SU-DHL-6 (cell line): ENCODE measurements around the gene DSC2.

Source experiments
- H2AFZ ChIP-seq: fragments of 200-600 bp; sonication (generic); 2 replicates; pipeline ENCODE4 v1.6.1; 2014; ENCODE audit warnings: low read depth, mild to moderate bottlenecking, moderate library complexity, mixed read lengths, antibody characterized with exemption, low read length; ENCODE audit not compliant: severe bottlenecking
- H3F3A ChIP-seq: fragments of 200-600 bp; shearing (Covaris generic); 2 replicates; pipeline ENCODE4 v1.6.0; 2016; ENCODE audit warnings: antibody characterized with exemption, mild to moderate bottlenecking; ENCODE audit not compliant: insufficient read depth
- H3K27ac ChIP-seq: fragments of 200-600 bp; sonication (generic); 2 replicates; pipeline ENCODE4 v1.5.1; 2016; ENCODE audit warnings: low read depth, mild to moderate bottlenecking, low read length, moderate library complexity, mixed read lengths
- H3K27me3 ChIP-seq: fragments of 200-600 bp; sonication (generic), shearing (Covaris generic); 2 replicates; pipeline ENCODE4 v1.6.0; 2014; ENCODE audit warnings: mild to moderate bottlenecking, low read length
- H3K36me3 ChIP-seq: fragments of 200-600 bp; sonication (generic); 2 replicates; pipeline ENCODE4 v1.6.1; 2014; ENCODE audit warnings: mild to moderate bottlenecking, low read length, mixed read lengths
- H3K4me2 ChIP-seq: fragments of 300-600, 200-600 bp; shearing (Covaris generic), sonication (generic); 2 replicates; pipeline ENCODE4 v1.6.0; 2014; ENCODE audit warnings: low read length, low read depth, mild to moderate bottlenecking; ENCODE audit not compliant: poor library complexity, severe bottlenecking
- H3K4me3 ChIP-seq: fragments of 200-600 bp; sonication (generic); 2 replicates; pipeline ENCODE4 v1.5.1; 2014; ENCODE audit warnings: antibody characterized with exemption, low read length, mild to moderate bottlenecking, mixed read lengths; ENCODE audit not compliant: insufficient read depth, poor library complexity, severe bottlenecking
- H3K79me2 ChIP-seq: fragments of 200-600 bp; sonication (generic); 2 replicates; pipeline ENCODE4 v1.6.1; 2014; ENCODE audit warnings: mild to moderate bottlenecking, low read length, moderate library complexity; ENCODE audit not compliant: insufficient read depth
- H3K9ac ChIP-seq: fragments of 200-600 bp; sonication (generic); 2 replicates; pipeline ENCODE4 v1.7.0; 2014; ENCODE audit warnings: mild to moderate bottlenecking, low read length
- H3K9me2 ChIP-seq: fragments of 200-600 bp; sonication (generic); replicated peaks from 2 replicates; pipeline ENCODE4 v1.6.1; 2014; ENCODE audit warnings: low read length; ENCODE audit not compliant: insufficient read depth
- H3K9me3 ChIP-seq: fragments of 200-600 bp; sonication (generic); 2 replicates; pipeline ENCODE4 v1.6.1; 2014; ENCODE audit warnings: low read length, mixed read lengths; ENCODE audit not compliant: insufficient read depth
- H4K20me1 ChIP-seq: fragments of 200-600 bp; sonication (generic); 2 replicates; pipeline ENCODE4 v1.6.1; 2014; ENCODE audit warnings: low read depth, mild to moderate bottlenecking, antibody characterized with exemption, low read length, moderate library complexity, mixed read lengths
- CTCF ChIP-seq: fragments of 200-600 bp; sonication (generic); IDR thresholded peaks from one replicate; pipeline ENCODE4 v1.5.1; 2017; ENCODE audit warnings: antibody characterized with exemption, mild to moderate bottlenecking, low read length, moderate library complexity; ENCODE audit not compliant: insufficient read depth, poor library complexity, severe bottlenecking
- EZH2phosphoT487 ChIP-seq: fragments of 200-600 bp; sonication (generic), shearing (Covaris generic); conservative IDR thresholded peaks from 2 replicates; pipeline ENCODE4 v1.6.1; 2018; ENCODE audit warnings: mild to moderate bottlenecking, antibody characterized with exemption, low read length, moderate library complexity, mixed read lengths

Gene DSC2

GRCh38 chr18:31120594-31120993, 18.4 kb upstream of the DSC2 start:
- no peaks in the 10 kb centered on the region for H3K36me3 ChIP-seq
- H3K4me2 ChIP-seq = no peak overlapping the region
- H3K9me3 ChIP-seq = no peaks in the 10 kb centered on the region
- H2AFZ ChIP-seq = no peak overlapping the region
- H4K20me1 ChIP-seq = no peaks in the 10 kb centered on the region
- no peaks in the 10 kb centered on the region for H3F3A ChIP-seq
- no peak for TF ChIP-seq CTCF
- TF ChIP-seq EZH2phosphoT487 = no peak
- no peaks in the 10 kb centered on the region; the same call in 1 of the 2 replicates for H3K9me2 ChIP-seq
- H3K27ac ChIP-seq = no peak overlapping the region
- no peak overlapping the region for H3K9ac ChIP-seq
- H3K79me2 ChIP-seq = no peaks in the 10 kb centered on the region
- no peaks in the 10 kb centered on the region; the same call in 1 of the 2 replicates for H3K27me3 ChIP-seq
- no peak overlapping the region for H3K4me3 ChIP-seq

- Histone ChIP-seq H3K79me2 (no peaks in the 10 kb centered on the region), H3K9ac (no peak overlapping the region), H3F3A (no peaks in the 10 kb centered on the region), H2AFZ (no peak overlapping the region), H3K9me2 (no peaks in the 10 kb centered on the region; the same call in 1 of the 2 replicates), H3K27ac (no peak overlapping the region), H3K4me2 (no peak overlapping the region), H3K4me3 (no peak overlapping the region), H3K27me3 (no peaks in the 10 kb centered on the region; the same call in 1 of the 2 replicates), H3K9me3 (no peaks in the 10 kb centered on the region), H3K36me3 (no peaks in the 10 kb centered on the region), H4K20me1 (no peaks in the 10 kb centered on the region)
- no peak for TF ChIP-seq CTCF
- no peak for TF ChIP-seq EZH2phosphoT487
These were observed 14.8 kb upstream of the DSC2 start for GRCh38 chr18:31116853-31117595.

- no peaks in the 10 kb centered on the region for H3K27me3 ChIP-seq
- no peak overlapping the region for H3K4me3 ChIP-seq
- H3K36me3 ChIP-seq = no peaks in the 10 kb centered on the region
- no peak overlapping the region for H2AFZ ChIP-seq
- no peaks in the 10 kb centered on the region for H4K20me1 ChIP-seq
- H3K79me2 ChIP-seq = no peaks in the 10 kb centered on the region
- H3K9me2 ChIP-seq = no peaks in the 10 kb centered on the region; the same call in 1 of the 2 replicates
- H3K9me3 ChIP-seq = no peaks in the 10 kb centered on the region
- no peak overlapping the region for H3K27ac ChIP-seq
- TF ChIP-seq CTCF = no peak
- TF ChIP-seq EZH2phosphoT487 = no peak
- H3K4me2 ChIP-seq = no peak overlapping the region
- no peaks in the 10 kb centered on the region for H3F3A ChIP-seq
- no peak overlapping the region for H3K9ac ChIP-seq
These were observed 10.6 kb upstream of the DSC2 start for GRCh38 chr18:31112804-31113203.
